ENCODE measurements around the gene CRTAC1.

- TF ChIP-seq EZH2 (IDR thresholded peaks at IDR 0.05) (no peak), CTCF (IDR thresholded peaks at IDR 0.05) (no peak), EZH2phosphoT487 (IDR thresholded peaks at IDR 0.05) (no peak)
Measured at GRCh38 chr10:97892506-97892905, 137.9 kb downstream of the CRTAC1 start.
